Testis (tissue), 2 donors: ENCODE data around the gene MAN1A2.

Source experiments
- POLR2A ChIP-seq: fragments of 450-650 bp; IDR thresholded peaks from one replicate; pipeline ENCODE4 v1.6.1; 2017; ENCODE audit warnings: antibody characterized with exemption, mild to moderate bottlenecking, moderate library complexity
- TF ChIP-seq, protein P1 (sequence below), 3 experiments: fragments of 450-650 bp in 2 of 3; fragments of 200-600 bp in 1 of 3; sonication (generic) in 1 of 3; IDR thresholded peaks; one replicate each; pipeline ENCODE4 v1.5.1; 2016 to 2019; ENCODE audit warnings: antibody characterized with exemption in 3 of 3, mild to moderate bottlenecking in 2 of 3, moderate library complexity in 1 of 3

DNA sequence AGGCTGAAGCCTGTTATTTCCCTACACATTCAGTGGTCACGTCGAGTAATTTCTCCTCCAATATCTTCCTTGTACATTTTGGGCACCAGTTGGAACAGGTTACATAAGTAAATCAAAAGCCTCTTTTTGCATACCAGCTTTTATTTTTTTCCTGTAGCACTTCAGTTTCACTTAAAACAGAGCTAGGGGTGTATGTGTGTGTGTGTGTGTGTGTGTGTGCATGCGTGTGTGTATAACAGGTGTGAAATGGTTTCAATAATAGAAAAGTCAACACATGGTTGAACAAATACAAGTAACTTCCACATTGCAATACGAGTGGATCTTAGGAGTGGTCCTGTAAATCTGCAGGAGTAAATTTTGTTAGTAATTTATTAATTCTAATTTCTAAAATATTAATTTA is 3.0 kb upstream of the MAN1A2 start:
- TF ChIP-seq, protein P1, sequence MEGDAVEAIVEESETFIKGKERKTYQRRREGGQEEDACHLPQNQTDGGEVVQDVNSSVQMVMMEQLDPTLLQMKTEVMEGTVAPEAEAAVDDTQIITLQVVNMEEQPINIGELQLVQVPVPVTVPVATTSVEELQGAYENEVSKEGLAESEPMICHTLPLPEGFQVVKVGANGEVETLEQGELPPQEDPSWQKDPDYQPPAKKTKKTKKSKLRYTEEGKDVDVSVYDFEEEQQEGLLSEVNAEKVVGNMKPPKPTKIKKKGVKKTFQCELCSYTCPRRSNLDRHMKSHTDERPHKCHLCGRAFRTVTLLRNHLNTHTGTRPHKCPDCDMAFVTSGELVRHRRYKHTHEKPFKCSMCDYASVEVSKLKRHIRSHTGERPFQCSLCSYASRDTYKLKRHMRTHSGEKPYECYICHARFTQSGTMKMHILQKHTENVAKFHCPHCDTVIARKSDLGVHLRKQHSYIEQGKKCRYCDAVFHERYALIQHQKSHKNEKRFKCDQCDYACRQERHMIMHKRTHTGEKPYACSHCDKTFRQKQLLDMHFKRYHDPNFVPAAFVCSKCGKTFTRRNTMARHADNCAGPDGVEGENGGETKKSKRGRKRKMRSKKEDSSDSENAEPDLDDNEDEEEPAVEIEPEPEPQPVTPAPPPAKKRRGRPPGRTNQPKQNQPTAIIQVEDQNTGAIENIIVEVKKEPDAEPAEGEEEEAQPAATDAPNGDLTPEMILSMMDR (IDR thresholded peaks at IDR 0.05): no peak
- no peak for TF ChIP-seq POLR2A
